ENCODE measurements around the gene NSRP1. TPM values are rescaled to one million over a fixed set of nuclear protein-coding genes. Genes with fewer than 3 reads are reported as not detected.
A peak's percentile ranks its signal among the peaks of the same experiment; 100 is the strongest.

NSRP1 gene
- total RNA-seq, 6 experiments from 2014 or later, result 19.4 to 28.1 (median 27.0) TPM

- Mint-ChIP-seq H3K27me3 (ENCODE audit: insufficient read depth) (no peaks in the 10 kb centered on the region), H3K4me3 (no peak overlapping the region), H3K4me1 (ENCODE audit: low read depth) (peaks cover 8% of the 10 kb centered on the region), H3K9me3 (no peaks in the 10 kb centered on the region), H3K36me3 (ENCODE audit: low read depth) (peaks cover 14% of the 10 kb centered on the region), H3K27ac (0 out of 2 replicates have a peak overlapping the region, but pooled peaks have one; percentile 22)
- DNase-seq, result no peak
- TF ChIP-seq CTCF (IDR thresholded peaks at IDR 0.05), result no peak
Observed at GRCh38 chr17:30148376-30148775, 31.8 kb downstream of the NSRP1 start.

GRCh38 chr17:30151471-30151870, 34.9 kb downstream of the NSRP1 start:
- Mint-ChIP-seq H3K36me3 (ENCODE audit: low read depth) (peaks cover 12% of the 10 kb centered on the region; the same call in 1 of the 2 replicates), H3K27me3 (ENCODE audit: insufficient read depth) (no peaks in the 10 kb centered on the region; the same call in 1 of the 2 replicates), H3K9me3 (no peaks in the 10 kb centered on the region), H3K4me1 (ENCODE audit: low read depth) (peaks cover 8% of the 10 kb centered on the region), H3K27ac (no peak overlapping the region), H3K4me3 (no peak overlapping the region)
- TF ChIP-seq CTCF (IDR thresholded peaks at IDR 0.05), result no peak
- DNase-seq, result no peak

GRCh38 chr17:30153463-30153862, 36.8 kb downstream of the NSRP1 start:
- no peak for TF ChIP-seq CTCF (IDR thresholded peaks at IDR 0.05)
- no peaks in the 10 kb centered on the region for H3K9me3 Mint-ChIP-seq
- peaks cover 29% of the 10 kb centered on the region for H3K36me3 Mint-ChIP-seq (ENCODE audit: low read depth)
- DNase-seq, result no peak
- no peak overlapping the region for H3K4me3 Mint-ChIP-seq
- H3K27me3 Mint-ChIP-seq (ENCODE audit: insufficient read depth), result no peaks in the 10 kb centered on the region; the same call in 1 of the 2 replicates
- H3K27ac Mint-ChIP-seq, result 0 out of 2 replicates have a peak overlapping the region, but pooled peaks have one; percentile 21
- H3K4me1 Mint-ChIP-seq (ENCODE audit: low read depth), result peaks cover 2% of the 10 kb centered on the region

- Mint-ChIP-seq H3K4me1 (ENCODE audit: low read depth) (0 out of 2 replicates have a peak, but pooled peaks cover 7% of the 10 kb centered on the region), H3K27ac (no peak overlapping the region), H3K9me3 (no peaks in the 10 kb centered on the region; the same call in 1 of the 2 replicates), H3K36me3 (ENCODE audit: low read depth) (peaks cover 47% of the 10 kb centered on the region), H3K4me3 (no peak overlapping the region), H3K27me3 (ENCODE audit: insufficient read depth) (no peaks in the 10 kb centered on the region; the same call in 1 of the 2 replicates)
- TF ChIP-seq CTCF (IDR thresholded peaks at IDR 0.05), result no peak
- DNase-seq, result no peak
Observed at GRCh38 chr17:30155389-30155788, 38.8 kb downstream of the NSRP1 start.

GRCh38 chr17:30158896-30159625, 42.4 kb downstream of the NSRP1 start:
- Mint-ChIP-seq H3K27ac (no peak overlapping the region), H3K9me3 (no peaks in the 10 kb centered on the region; the same call in 1 of the 2 replicates), H3K27me3 (ENCODE audit: insufficient read depth) (no peaks in the 10 kb centered on the region; the same call in 1 of the 2 replicates), H3K4me3 (no peak overlapping the region), H3K36me3 (ENCODE audit: low read depth) (peaks cover 40% of the 10 kb centered on the region), H3K4me1 (ENCODE audit: low read depth) (0 out of 2 replicates have a peak, but pooled peaks cover 11% of the 10 kb centered on the region)
- TF ChIP-seq CTCF (IDR thresholded peaks at IDR 0.05), result no peak
- DNase-seq, result no peak

Measured in HFFc6 (cell line).